Measurements from ENCODE around the gene MMP27. TPM values are rescaled to one million over a fixed set of nuclear protein-coding genes. Genes with fewer than 3 reads are reported as not detected.

MMP27 gene
- total RNA-seq, 2 donors from 2014 or later = 0.16 TPM; not detected in 1

GRCh38 chr11:102656528-102656927 is 49.0 kb downstream of the MMP27 start:
- intact Hi-C loops (cut with DNase I) = no loop called here
- H3K9me3 ChIP-seq = no peaks in the 10 kb centered on the region
- H3K27me3 ChIP-seq = no peaks in the 10 kb centered on the region
- H3K4me1 ChIP-seq = no peaks in the 10 kb centered on the region
- DNase-seq = no peak
- no peak overlapping the region for H3K27ac ChIP-seq
- H3K4me3 ChIP-seq = no peak overlapping the region
- no peaks in the 10 kb centered on the region for H3K36me3 ChIP-seq
- TF ChIP-seq CTCF (IDR thresholded peaks at IDR 0.05) = no peak
- no peak overlapping the region for H3K9ac ChIP-seq (ENCODE audit: low read depth in 2 of 2, low read length in 2 of 2)

GRCh38 chr11:102655547-102655946 is 50.0 kb downstream of the MMP27 start:
- no peaks in the 10 kb centered on the region for H3K4me1 ChIP-seq
- no peak for TF ChIP-seq CTCF (IDR thresholded peaks at IDR 0.05)
- no peaks in the 10 kb centered on the region for H3K9me3 ChIP-seq
- no peaks in the 10 kb centered on the region for H3K36me3 ChIP-seq
- no peak for DNase-seq
- intact Hi-C loops (cut with DNase I) = no loop called here
- no peak overlapping the region for H3K9ac ChIP-seq (ENCODE audit: low read depth in 2 of 2, low read length in 2 of 2)
- H3K27ac ChIP-seq = no peak overlapping the region
- no peaks in the 10 kb centered on the region for H3K27me3 ChIP-seq
- H3K4me3 ChIP-seq = no peak overlapping the region

GRCh38 chr11:102654761-102655160 is 50.8 kb downstream of the MMP27 start:
- Histone ChIP-seq H3K4me3 (no peak overlapping the region), H3K36me3 (no peaks in the 10 kb centered on the region), H3K27me3 (no peaks in the 10 kb centered on the region), H3K9ac (ENCODE audit: low read depth in 2 of 2, low read length in 2 of 2) (no peak overlapping the region), H3K4me1 (no peaks in the 10 kb centered on the region), H3K27ac (no peak overlapping the region), H3K9me3 (no peaks in the 10 kb centered on the region)
- intact Hi-C loops (cut with DNase I) = no loop called here
- no peak for TF ChIP-seq CTCF (IDR thresholded peaks at IDR 0.05)
- DNase-seq = no peak

- no peak for DNase-seq
- Histone ChIP-seq H3K36me3 (no peaks in the 10 kb centered on the region), H3K9me3 (no peaks in the 10 kb centered on the region), H3K27me3 (no peaks in the 10 kb centered on the region), H3K9ac (ENCODE audit: low read depth in 2 of 2, low read length in 2 of 2) (no peak overlapping the region), H3K4me3 (no peak overlapping the region), H3K4me1 (no peaks in the 10 kb centered on the region), H3K27ac (no peak overlapping the region)
- intact Hi-C loops (cut with DNase I) = no loop called here
- TF ChIP-seq CTCF (IDR thresholded peaks at IDR 0.05) = no peak
Measured at GRCh38 chr11:102653744-102654291, 51.8 kb downstream of the MMP27 start.

- intact Hi-C loops (cut with DNase I) = no loop called here
- Histone ChIP-seq H3K27me3 (no peaks in the 10 kb centered on the region), H3K36me3 (no peaks in the 10 kb centered on the region), H3K4me3 (no peak overlapping the region), H3K27ac (no peak overlapping the region), H3K9ac (ENCODE audit: low read depth in 2 of 2, low read length in 2 of 2) (no peak overlapping the region), H3K9me3 (no peaks in the 10 kb centered on the region), H3K4me1 (no peaks in the 10 kb centered on the region)
- no peak for TF ChIP-seq CTCF (IDR thresholded peaks at IDR 0.05)
- no peak for DNase-seq
Measured at GRCh38 chr11:102647430-102647829, 58.1 kb downstream of the MMP27 start.
